Pancreas (tissue), 10 donors: ENCODE data around the gene RHOU. TPM values are rescaled to one million over a fixed set of nuclear protein-coding genes. Genes with fewer than 3 reads are reported as not detected.
"Not testable (repeated sequence)": the region's sequence is repeated elsewhere in the genome, so short reads cannot be mapped to it uniquely, and the experiment has no call there.

ENCODE experiments used
- ATAC-seq, 4 donors: fragments of 200-7000 bp; cut with Tn5 transposase; one replicate each; pipeline versions ENCODE4 v1.8.0 to v1.9.1; 2020; ENCODE audit warnings: mild to moderate bottlenecking in 4 of 4, moderate library complexity in 4 of 4
- DNase-seq, 6 donors: peaks; one replicate each; pipeline ENCODE4 v3.0.0-alpha.2; 2020
- FAIRE-seq: peaks from 2 replicates; lab custom pipeline; 2012; peaks lifted over from hg19 to GRCh38; lab: Jason Lieb, UNC
- H3K27ac ChIP-seq, 4 donors: fragments of 200-600 bp; sonication (generic); 1 replicate in 3 of 4; 2 replicates in 1 of 4; pipeline versions ENCODE4 v1.5.0 to v1.8.0; 2020
- H3K27me3 ChIP-seq, 4 donors: fragments of 200-600 bp; one replicate each; pipeline ENCODE4 v1.8.0; 2021
- H3K36me3 ChIP-seq, 3 donors: fragments of 200-600 bp; sonication (generic) in 1 of 3; one replicate each; pipeline versions ENCODE4 v1.5.0 to v1.8.0; 2020 to 2021
- H3K4me1 ChIP-seq, 3 donors: fragments of 200-600 bp; one replicate each; pipeline ENCODE4 v1.8.0; 2021
- H3K4me3 ChIP-seq, 4 donors: fragments of 200-600 bp; sonication (generic) in 2 of 4; one replicate each; pipeline versions ENCODE4 v1.5.0 to v1.8.0; 2020 to 2021
- H3K9me3 ChIP-seq, 4 donors: fragments of 200-600 bp; one replicate each; pipeline ENCODE4 v1.8.0; 2021
- WGBS, 2 donors: extraction: QIAGEN DNeasy Blood & Tissue Kit; methylation state at CpG; one replicate each; pipeline ENCODE4 v1.1.7; 2013; 5-methylcytosine and 5-hydroxymethylcytosine counted together
- intact Hi-C, 3 donors: fragments of 100-400 bp; cut with DNase I; formaldehyde crosslinking; loops; one replicate each; pipeline versions ENCODE4 v1.11.1 to v1.14.2; 2022
- polyA plus RNA-seq, 2 donors: library from polyadenylated mRNA; stranded (reverse); fragments of 200-250 nt; gene quantifications; one replicate each; pipeline ENCODE4 v1.2.3, GENCODE V29; 2013
- total RNA-seq, 6 donors: library from RNA; stranded (reverse); fragmentation: NEBNext Ultra II Directional in 4 of 6; extraction: Animal tissue kit (Norgen Biotek cat#: 25700) in 4 of 6; gene quantifications; one replicate each; pipeline versions ENCODE4 v1.2.1 to v1.2.4, GENCODE V29; 2021 to 2023
- TF ChIP-seq, protein P1 (sequence below), 4 donors: fragments of 200-600 bp; sonication (generic) in 3 of 4; IDR thresholded peaks; one replicate each; pipeline versions ENCODE4 v1.5.0 to v1.8.0; 2021; ENCODE audit warnings: antibody characterized with exemption in 4 of 4
- donor health status: healthy with polysubstance abuse.
- donor health status: DM: no; HTN: no; CAD: no; lungs with moderate emphysema.
- donor health status: DM: no; HTN: no; CAD: no.
- donor health status: control.
- donor health status: control.
- donor health status: Bipolar disorder and iron deficiency.
- donor health status: DM: yes; HTN: yes; CAD: no.
- donor health status: DM: no; HTN: no; CAD: no.
- donor health status: DM: no; HTN: no; CAD: no.
- donor health status: DM: yes; HTN: yes; CAD: no.

The RHOU gene
- total and polyA plus RNA-seq, 8 donors = 5.4 to 14.1 (median 9.8) TPM

DNA sequence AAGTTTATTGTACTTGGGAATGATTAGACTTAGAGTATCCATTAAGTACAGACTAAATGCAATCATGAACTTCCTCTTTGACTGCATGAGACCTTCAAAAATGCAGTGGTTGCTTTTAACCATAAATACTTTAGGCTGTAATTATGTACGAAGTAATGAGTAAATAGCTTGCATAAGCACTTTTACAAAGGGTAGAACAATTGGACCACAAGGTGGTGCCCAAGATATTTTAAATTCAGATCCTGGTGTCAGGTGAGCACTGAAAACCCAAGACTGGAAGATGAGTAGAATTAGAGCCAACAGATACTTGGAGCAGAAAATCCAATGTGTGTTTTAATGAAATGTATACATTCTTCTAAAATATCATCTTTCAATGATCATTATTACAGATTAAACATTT, 43.4 kb upstream of the RHOU start:
- no peaks in the 10 kb centered on the region for H3K9me3 ChIP-seq
- H3K27ac ChIP-seq = no peak overlapping the region
- intact Hi-C loops = loop anchor here in 1 of 3 donors (10.0 kb wide), 1 partner anchor 463 kb away; no protein-coding TSS in a partner anchor
- H3K36me3 ChIP-seq = no peaks in the 10 kb centered on the region
- WGBS, 2 donors = 0 to 5% methylated on average over 1 of the region's 1 CpG
- no peaks in the 10 kb centered on the region for H3K27me3 ChIP-seq
- no peak overlapping the region for H3K4me3 ChIP-seq
- DNase-seq (peak in 3 of 6 donors; percentile 32 to 47 (median 32)), ATAC-seq (peak; percentile 61 to 93 (median 86)), FAIRE-seq (no peak)
- H3K4me1 ChIP-seq = peaks cover 0 to 5% (median 0%) of the 10 kb centered on the region in 3 donors
- TF ChIP-seq, protein P1, sequence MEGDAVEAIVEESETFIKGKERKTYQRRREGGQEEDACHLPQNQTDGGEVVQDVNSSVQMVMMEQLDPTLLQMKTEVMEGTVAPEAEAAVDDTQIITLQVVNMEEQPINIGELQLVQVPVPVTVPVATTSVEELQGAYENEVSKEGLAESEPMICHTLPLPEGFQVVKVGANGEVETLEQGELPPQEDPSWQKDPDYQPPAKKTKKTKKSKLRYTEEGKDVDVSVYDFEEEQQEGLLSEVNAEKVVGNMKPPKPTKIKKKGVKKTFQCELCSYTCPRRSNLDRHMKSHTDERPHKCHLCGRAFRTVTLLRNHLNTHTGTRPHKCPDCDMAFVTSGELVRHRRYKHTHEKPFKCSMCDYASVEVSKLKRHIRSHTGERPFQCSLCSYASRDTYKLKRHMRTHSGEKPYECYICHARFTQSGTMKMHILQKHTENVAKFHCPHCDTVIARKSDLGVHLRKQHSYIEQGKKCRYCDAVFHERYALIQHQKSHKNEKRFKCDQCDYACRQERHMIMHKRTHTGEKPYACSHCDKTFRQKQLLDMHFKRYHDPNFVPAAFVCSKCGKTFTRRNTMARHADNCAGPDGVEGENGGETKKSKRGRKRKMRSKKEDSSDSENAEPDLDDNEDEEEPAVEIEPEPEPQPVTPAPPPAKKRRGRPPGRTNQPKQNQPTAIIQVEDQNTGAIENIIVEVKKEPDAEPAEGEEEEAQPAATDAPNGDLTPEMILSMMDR (IDR thresholded peaks at IDR 0.05) = peak in 2 of 4 donors; percentile 26 to 39

DNA sequence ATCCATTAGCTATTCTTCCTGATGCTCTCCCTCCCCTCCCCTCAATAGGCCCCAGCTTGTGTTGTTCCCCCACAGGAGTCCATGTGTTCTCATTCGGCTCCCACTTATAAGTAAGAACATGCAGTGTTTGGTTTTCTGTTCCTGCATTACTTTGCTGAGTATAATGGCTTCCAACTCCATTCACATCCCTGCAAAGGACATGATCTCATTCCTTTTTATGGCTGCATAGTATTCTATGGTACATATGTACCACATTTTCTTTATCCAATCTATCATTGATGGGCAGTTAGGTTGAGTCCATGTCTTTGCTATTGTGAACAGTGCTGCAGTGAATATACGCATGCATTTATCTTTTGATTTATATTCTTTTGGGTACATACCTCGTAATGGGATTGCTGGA, 40.8 kb upstream of the RHOU start:
- DNase-seq, H3K36me3 ChIP-seq, ATAC-seq, H3K4me3 ChIP-seq, H3K27ac ChIP-seq, H3K4me1 ChIP-seq, H3K27me3 ChIP-seq, H3K9me3 ChIP-seq, FAIRE-seq: not testable (repeated sequence)
- intact Hi-C loops = loop anchor here in 1 of 3 donors (10.0 kb wide), 1 partner anchor 460 kb away; no protein-coding TSS in a partner anchor
- WGBS, 2 donors = 91 to 94% methylated on average over 3 of the region's 3 CpGs

DNA sequence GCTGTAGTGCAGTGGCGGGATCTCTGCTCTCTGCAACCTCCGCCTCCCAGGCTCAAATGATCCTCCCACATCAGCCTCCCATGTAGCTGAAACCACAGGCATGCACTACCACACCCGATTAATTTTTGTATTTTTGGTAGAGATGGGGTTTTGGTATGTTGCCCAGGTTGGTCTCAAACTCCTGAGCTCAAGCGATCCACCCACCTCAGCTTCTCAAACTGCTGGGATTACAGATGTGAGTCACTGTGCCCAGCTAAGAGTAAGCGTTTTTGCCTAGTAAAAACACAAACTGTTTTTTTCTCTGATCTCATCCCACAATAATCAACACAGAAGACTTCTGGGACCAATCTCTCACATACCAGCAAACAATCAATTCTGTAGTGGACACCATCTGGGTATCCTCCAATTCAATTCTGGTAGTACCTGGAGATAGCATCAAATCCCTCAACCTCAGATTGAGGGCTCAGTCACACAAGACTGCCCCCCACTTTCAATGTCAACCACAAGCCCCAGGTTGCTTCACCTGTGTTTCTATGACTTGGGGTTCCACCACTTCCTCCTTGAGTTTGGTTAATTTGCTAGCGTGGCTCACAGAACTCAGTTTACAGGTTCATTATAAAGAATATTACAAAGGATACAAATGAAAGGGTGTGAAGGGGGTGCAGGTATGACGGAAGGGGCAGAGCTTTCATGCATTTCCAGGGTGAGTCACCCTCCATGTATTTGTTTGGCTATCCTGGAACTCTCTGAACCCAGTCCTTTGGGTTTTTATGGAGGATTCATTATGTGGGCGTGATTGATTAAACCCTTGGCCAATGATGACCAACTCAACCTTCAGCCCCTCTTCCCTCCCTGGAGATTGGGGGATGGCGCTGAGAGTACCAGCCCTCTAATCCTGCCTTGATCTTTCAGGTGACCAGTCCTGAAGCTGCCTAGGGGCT, 40.0 kb upstream of the RHOU start:
- intact Hi-C loops = loop anchor here in 1 of 3 donors (10.0 kb wide), 1 partner anchor 460 kb away; no protein-coding TSS in a partner anchor
- 75 to 77% methylated on average over 9 of the region's 9 CpGs for WGBS, 2 donors
- H3K4me3 ChIP-seq = no peak overlapping the region
- ATAC-seq (no peak), DNase-seq (no peak), FAIRE-seq (no peak)
- TF ChIP-seq, protein P1 (IDR thresholded peaks at IDR 0.05) = no peak
- no peaks in the 10 kb centered on the region for H3K9me3 ChIP-seq
- H3K4me1 ChIP-seq = peaks cover 0 to 5% (median 0%) of the 10 kb centered on the region in 3 donors
- no peaks in the 10 kb centered on the region for H3K27me3 ChIP-seq
- no peak overlapping the region for H3K27ac ChIP-seq
- no peaks in the 10 kb centered on the region for H3K36me3 ChIP-seq

DNA sequence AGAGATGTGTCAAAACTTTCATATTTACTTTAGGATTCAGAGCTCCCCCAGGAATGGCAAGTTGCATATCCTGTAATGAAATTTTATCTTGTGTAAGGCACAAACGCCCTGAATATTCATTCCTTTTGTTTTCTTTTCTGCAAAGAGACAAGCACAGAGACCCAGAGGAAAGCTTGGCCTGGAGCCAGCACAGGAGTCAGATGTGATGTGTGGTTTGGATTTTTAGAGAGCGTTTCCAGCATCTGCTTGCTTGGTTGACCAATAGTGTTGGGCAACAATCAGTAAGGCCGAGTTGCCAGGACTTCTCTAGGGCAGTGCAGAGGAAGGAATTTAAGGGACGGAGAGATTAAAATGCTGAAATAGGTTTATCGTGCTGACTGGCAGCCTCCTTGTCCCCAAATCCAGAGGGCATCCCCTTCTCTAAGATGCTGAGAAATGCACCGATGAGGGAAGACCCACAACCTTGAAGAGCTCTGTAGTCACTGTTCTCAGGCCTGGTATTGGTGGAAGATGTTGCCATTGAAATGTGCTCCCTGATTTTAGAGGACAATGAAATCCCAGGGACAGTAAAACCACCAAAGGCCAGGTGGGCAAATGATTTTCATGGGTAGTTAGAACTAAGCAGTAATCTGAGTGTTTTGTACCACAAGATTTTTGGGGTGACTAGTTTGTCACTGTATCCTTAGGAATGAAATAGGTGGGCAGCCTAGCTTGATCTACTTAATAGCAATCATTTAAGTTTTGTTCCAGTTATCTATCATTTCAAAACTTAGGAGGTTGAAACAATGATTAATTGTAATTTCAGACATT, 37.9 kb upstream of the RHOU start:
- intact Hi-C loops = loop anchor here in 1 of 3 donors (10.0 kb wide), 1 partner anchor 457 kb away; no protein-coding TSS in a partner anchor
- WGBS, 2 donors = 33 to 36% methylated on average over 6 of the region's 6 CpGs
- no peak overlapping the region for H3K27ac ChIP-seq
- H3K4me3 ChIP-seq = no peak overlapping the region
- peak in 4 of 6 donors; percentile 64 to 81 (median 74) for DNase-seq
- H3K4me1 ChIP-seq = no peaks in the 10 kb centered on the region
- ATAC-seq = peak in 3 of 4 donors; percentile 45 to 75 (median 71)
- no peaks in the 10 kb centered on the region for H3K36me3 ChIP-seq
- FAIRE-seq = no peak
- no peaks in the 10 kb centered on the region for H3K27me3 ChIP-seq
- TF ChIP-seq, protein P1 (IDR thresholded peaks at IDR 0.05) = no peak
- no peaks in the 10 kb centered on the region for H3K9me3 ChIP-seq

DNA sequence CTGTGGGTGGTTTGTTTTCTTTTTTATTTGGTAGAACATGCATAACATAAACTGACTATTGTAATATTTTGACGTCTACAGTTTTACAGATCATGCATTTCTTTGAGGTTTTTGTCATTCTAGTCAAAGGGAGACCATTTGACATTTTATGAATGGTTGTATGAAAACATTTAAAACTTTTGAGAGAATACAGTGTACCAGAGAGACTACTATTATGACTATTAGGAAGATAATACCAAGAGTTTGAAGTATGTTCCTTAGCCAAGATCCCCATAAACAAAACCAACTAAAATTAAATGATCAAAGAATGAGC, 37.3 kb upstream of the RHOU start:
- TF ChIP-seq, protein P1 (IDR thresholded peaks at IDR 0.05) = no peak
- FAIRE-seq = no peak
- H3K4me3 ChIP-seq = no peak overlapping the region

More for the DNA sequence above, 37.3 kb upstream of the RHOU start:
- ATAC-seq = no peak
- Histone ChIP-seq H3K36me3 (no peaks in the 10 kb centered on the region), H3K4me1 (no peaks in the 10 kb centered on the region), H3K27ac (no peak overlapping the region), H3K9me3 (no peaks in the 10 kb centered on the region), H3K27me3 (no peaks in the 10 kb centered on the region)
- intact Hi-C loops = loop anchor here in 1 of 3 donors (10.0 kb wide), 1 partner anchor 457 kb away; no protein-coding TSS in a partner anchor
- DNase-seq = no peak
- 75 to 91% methylated on average over 1 of the region's 1 CpG for WGBS, 2 donors
